ENCODE measurements around the gene ARHGAP24. TPM values are rescaled to one million over a fixed set of nuclear protein-coding genes. Genes with fewer than 3 reads are reported as not detected.
A peak's percentile ranks its signal among the peaks of the same experiment; 100 is the strongest.

The ARHGAP24 gene
- total RNA-seq, 4 donors from 2014 or later, result 17.8 to 65.2 (median 27.2) TPM

GRCh38 chr4:85756938-85757337 lies 282.0 kb downstream of the ARHGAP24 start:
- no peaks in the 10 kb centered on the region for H3K9me3 ChIP-seq
- no peaks in the 10 kb centered on the region for H3K36me3 ChIP-seq
- H3K4me3 ChIP-seq, result no peak overlapping the region
- H3K27me3 ChIP-seq, result no peaks in the 10 kb centered on the region
- no peak for DNase-seq (ENCODE audit: low spot score in 2 of 2)
- H3K27ac ChIP-seq, result no peak overlapping the region
- peaks cover 18% of the 10 kb centered on the region for H3K4me1 ChIP-seq
- 69% methylated on average over 3 of the region's 3 CpGs for WGBS
- TF ChIP-seq EP300 (IDR thresholded peaks at IDR 0.05) (no peak), POLR2A (IDR thresholded peaks at IDR 0.05) (no peak), CTCF (IDR thresholded peaks at IDR 0.05) (no peak), POLR2AphosphoS5 (IDR thresholded peaks at IDR 0.05) (no peak)

- H3K9me3 ChIP-seq, result no peaks in the 10 kb centered on the region
- DNase-seq (ENCODE audit: low spot score in 2 of 2), result no peak
- H3K4me1 ChIP-seq, result peaks cover 22% of the 10 kb centered on the region
These were observed 284.4 kb downstream of the ARHGAP24 start for GRCh38 chr4:85759388-85759787.

GRCh38 chr4:85760511-85760910 lies 285.6 kb downstream of the ARHGAP24 start:
- peaks cover 17% of the 10 kb centered on the region for H3K4me1 ChIP-seq
- H3K27ac ChIP-seq, result no peak overlapping the region
- no peaks in the 10 kb centered on the region for H3K36me3 ChIP-seq
- TF ChIP-seq EP300 (IDR thresholded peaks at IDR 0.05) (no peak), POLR2AphosphoS5 (IDR thresholded peaks at IDR 0.05) (no peak), CTCF (IDR thresholded peaks at IDR 0.05) (no peak), POLR2A (IDR thresholded peaks at IDR 0.05) (no peak)
- no peaks in the 10 kb centered on the region for H3K9me3 ChIP-seq
- DNase-seq (ENCODE audit: low spot score in 2 of 2), result no peak
- WGBS, result 37% methylated on average over 4 of the region's 4 CpGs
- H3K4me3 ChIP-seq, result no peak overlapping the region
- H3K27me3 ChIP-seq, result no peaks in the 10 kb centered on the region

More at GRCh38 chr4:85759388-85759787, 284.4 kb downstream of the ARHGAP24 start:
- no peak overlapping the region for H3K4me3 ChIP-seq
- no peak for TF ChIP-seq EP300 (IDR thresholded peaks at IDR 0.05)
- TF ChIP-seq CTCF (IDR thresholded peaks at IDR 0.05), result no peak
- TF ChIP-seq POLR2AphosphoS5 (IDR thresholded peaks at IDR 0.05), result no peak
- TF ChIP-seq POLR2A (IDR thresholded peaks at IDR 0.05), result no peak
- no peaks in the 10 kb centered on the region for H3K27me3 ChIP-seq
- 91% methylated on average over 3 of the region's 3 CpGs for WGBS
- no peak overlapping the region for H3K27ac ChIP-seq
- no peaks in the 10 kb centered on the region for H3K36me3 ChIP-seq

- no peak overlapping the region for H3K4me3 ChIP-seq
- peaks cover 17% of the 10 kb centered on the region for H3K4me1 ChIP-seq
- WGBS, result 45% methylated on average over 7 of the region's 7 CpGs
- no peaks in the 10 kb centered on the region for H3K36me3 ChIP-seq
- DNase-seq (ENCODE audit: low spot score in 2 of 2), result peak in 1 of 2 donors; percentile 68
- H3K27me3 ChIP-seq, result no peaks in the 10 kb centered on the region
- H3K27ac ChIP-seq, result peak overlapping the region; percentile 64
- TF ChIP-seq CTCF (IDR thresholded peaks at IDR 0.05), result no peak
- no peak for TF ChIP-seq POLR2A (IDR thresholded peaks at IDR 0.05)
- no peak for TF ChIP-seq EP300 (IDR thresholded peaks at IDR 0.05)
- no peak for TF ChIP-seq POLR2AphosphoS5 (IDR thresholded peaks at IDR 0.05)
- no peaks in the 10 kb centered on the region for H3K9me3 ChIP-seq
These were observed 287.0 kb downstream of the ARHGAP24 start for GRCh38 chr4:85761803-85762528.

- peaks cover 17% of the 10 kb centered on the region for H3K4me1 ChIP-seq
- H3K27me3 ChIP-seq, result no peaks in the 10 kb centered on the region
- 48% methylated on average over 2 of the region's 2 CpGs for WGBS
- no peak overlapping the region for H3K4me3 ChIP-seq
- no peak for TF ChIP-seq POLR2AphosphoS5 (IDR thresholded peaks at IDR 0.05)
- no peak for TF ChIP-seq POLR2A (IDR thresholded peaks at IDR 0.05)
- TF ChIP-seq EP300 (IDR thresholded peaks at IDR 0.05), result no peak
- TF ChIP-seq CTCF (IDR thresholded peaks at IDR 0.05), result no peak
- no peaks in the 10 kb centered on the region for H3K9me3 ChIP-seq
- H3K36me3 ChIP-seq, result no peaks in the 10 kb centered on the region
- H3K27ac ChIP-seq, result peak overlapping the region; percentile 64
- no peak for DNase-seq (ENCODE audit: low spot score in 2 of 2)
These were observed 287.6 kb downstream of the ARHGAP24 start for GRCh38 chr4:85762529-85762871.
